HG03060 (cell line): Measurements from ENCODE around the gene TMEM132D.
"Not testable (repeated sequence)": the region's sequence is repeated elsewhere in the genome, so short reads cannot be mapped to it uniquely, and the experiment has no call there.

Experiments used
- ATAC-seq: cut with Tn5 transposase; IDR thresholded peaks from one replicate; pipeline ENCODE4 v1.9.1; 2021; ENCODE audit warnings: low read depth, moderate number of reproducible peaks; ENCODE audit not compliant: unreplicated experiment

Gene TMEM132D

DNA sequence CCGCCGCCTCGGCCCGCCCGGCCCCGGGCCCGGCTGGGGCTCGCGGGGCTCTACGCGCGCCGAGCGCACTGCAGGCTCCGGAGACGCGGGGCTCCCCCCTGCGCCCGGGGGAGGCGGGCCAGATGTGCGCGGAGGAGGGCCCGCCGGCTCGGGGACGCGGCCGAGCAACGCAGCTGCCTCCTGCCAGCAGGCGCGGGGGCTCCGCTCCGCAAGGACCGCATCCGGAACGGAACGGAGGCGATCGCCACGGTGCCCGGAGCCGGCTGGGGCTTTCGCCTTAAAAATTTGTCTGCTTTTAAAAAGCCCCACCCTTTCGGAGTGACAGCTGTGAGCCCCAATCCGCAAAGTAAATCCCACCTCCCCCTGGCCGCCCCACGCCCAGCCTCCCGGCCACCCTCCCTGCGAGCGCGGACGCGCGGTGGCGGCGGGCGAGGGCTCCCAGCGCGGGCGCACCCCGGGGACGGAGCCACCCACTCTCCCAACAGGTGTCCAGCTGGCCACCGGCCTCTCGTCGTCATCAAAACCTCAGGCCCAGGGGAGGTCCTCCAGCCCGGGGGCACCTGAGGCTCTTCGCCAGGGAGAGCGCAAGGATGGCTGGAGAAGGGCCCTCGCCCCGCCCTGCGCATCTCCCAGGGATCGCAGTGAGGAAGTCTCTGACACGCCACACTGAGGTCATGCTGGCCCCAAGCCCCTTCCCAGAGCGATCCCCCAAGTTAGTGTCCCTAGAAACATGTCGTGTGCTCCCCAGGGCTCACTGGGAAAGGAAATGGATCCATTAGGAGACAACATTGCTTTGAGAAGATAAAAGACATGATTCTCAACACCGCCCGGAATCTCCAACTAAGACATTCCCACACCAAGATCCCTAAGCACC is at the start of gene TMEM132D:
Gene TMEM132D (minus strand): TSS at position 70 of the 874 bp plus-strand sequence.
- no peak for ATAC-seq

DNA sequence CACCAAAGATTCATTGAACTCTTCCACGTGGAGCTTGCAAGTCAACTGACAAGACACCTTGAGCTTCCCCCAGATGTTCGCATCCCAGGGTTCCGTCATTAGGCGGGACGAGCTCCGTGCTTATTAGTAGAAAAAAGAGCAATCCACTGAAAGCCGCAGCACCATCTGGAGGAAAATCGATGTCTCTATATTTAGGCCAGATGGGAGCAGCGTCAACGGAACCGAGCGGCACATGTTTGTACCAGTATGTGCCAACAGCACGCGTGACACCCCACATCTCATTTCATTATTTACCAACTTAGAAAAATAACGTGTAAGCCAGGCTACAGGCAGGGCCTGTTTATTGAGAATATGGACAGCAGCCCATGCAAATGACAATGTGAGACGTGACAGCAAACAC is 45.8 kb upstream of the TMEM132D start:
- no peak for ATAC-seq

DNA sequence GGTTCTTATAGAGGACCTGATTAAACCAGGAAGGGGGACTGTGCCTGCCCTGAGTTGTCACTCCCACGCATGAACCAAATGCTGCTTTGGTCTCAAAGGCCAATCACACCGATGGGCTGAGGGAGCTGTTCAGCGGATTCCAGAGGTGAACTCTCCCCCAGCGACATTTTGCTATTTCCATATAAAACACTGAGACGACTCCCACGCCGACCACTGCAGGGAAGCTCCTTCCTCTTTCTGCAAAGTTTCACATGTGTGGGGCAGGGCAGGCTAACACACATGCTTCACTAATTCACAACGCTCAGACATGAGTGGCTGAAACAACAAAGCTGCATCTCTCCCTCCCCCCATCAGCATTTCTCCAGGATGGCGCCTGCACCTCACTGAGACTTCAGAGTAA is 37.8 kb upstream of the TMEM132D start:
- ATAC-seq = no peak

DNA sequence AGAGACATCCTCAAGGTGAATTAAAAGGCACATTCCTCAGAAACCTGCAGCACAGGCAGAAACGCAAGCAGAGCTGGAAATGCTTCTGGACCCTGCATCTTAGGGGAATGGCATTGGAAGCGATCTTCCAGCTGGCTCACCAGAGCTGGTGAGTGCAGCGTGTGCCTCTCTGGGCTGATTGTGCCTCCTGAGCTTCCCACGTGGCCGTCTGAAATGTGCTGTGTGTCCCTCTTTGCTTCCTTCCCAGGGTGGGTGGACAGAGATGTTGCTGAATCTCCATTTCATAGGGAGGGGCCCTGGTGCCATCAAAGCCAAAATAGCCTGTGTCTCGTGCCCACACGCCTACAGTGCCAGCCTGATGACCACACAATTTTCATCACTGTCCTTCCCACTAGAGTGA is 34.3 kb upstream of the TMEM132D start:
- no peak for ATAC-seq

DNA sequence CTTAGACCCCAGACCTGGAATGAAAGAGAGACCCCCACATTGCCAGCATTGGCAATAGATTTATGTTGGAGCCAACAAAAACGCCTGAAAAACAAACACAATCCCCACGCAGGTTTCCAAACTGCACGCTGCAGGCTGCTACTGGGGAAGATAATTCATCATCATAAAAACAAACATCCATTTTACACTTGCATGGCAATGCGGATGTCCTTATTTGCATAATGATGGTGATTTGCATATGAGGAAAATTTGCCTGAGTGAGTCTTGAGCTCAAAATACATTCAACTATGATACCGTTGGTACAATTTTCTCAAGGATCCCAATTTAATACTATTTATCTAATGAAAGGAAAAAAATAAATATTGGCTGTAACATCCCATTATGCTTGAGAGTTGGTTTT is 33.6 kb upstream of the TMEM132D start:
- no peak for ATAC-seq

DNA sequence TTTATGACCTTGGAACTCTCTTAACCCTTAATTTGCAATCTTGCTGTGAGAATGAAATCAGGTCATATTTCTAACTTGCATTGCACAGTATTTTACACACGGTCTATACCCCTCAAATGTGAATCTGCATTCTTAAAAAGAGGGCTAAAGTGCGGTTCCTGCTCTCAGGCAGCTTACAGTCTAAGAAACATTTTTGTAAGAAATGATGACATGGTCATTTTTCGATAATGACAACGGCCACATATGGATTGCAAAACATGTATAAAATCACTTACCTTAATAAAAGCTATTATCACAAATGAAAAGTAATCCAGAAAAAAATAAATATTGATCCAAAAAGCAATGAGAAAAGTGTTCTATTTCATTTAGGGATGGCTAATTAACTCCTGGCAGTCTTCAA is 24.8 kb upstream of the TMEM132D start:
- ATAC-seq = no peak

DNA sequence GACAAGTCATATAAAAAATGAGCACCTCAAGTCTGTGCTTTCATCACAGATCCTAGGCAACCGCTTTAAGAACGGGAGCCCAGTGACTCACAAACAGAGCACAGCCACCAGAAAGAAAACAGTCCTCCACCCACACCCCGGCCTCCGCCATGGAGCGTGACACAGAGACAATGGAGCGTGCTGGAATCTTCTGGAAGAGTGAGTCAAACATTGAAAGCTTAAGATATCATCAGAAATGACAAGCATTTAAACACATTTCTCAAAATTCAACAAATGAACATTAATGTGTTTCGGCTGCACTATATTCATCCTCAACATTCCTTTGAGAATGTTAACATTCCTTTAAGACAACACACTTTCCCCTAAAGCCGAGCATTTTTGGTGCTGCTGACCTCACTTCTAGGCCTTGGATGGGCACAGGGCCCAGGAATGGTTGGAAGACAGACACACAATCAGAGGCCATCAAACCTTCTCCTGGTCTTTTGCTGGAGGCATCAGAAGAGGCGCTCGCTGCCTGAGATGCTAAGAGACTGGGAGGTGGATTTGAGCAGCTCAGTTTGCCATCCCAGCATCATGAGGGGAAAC is 23.6 kb upstream of the TMEM132D start:
- no peak for ATAC-seq

DNA sequence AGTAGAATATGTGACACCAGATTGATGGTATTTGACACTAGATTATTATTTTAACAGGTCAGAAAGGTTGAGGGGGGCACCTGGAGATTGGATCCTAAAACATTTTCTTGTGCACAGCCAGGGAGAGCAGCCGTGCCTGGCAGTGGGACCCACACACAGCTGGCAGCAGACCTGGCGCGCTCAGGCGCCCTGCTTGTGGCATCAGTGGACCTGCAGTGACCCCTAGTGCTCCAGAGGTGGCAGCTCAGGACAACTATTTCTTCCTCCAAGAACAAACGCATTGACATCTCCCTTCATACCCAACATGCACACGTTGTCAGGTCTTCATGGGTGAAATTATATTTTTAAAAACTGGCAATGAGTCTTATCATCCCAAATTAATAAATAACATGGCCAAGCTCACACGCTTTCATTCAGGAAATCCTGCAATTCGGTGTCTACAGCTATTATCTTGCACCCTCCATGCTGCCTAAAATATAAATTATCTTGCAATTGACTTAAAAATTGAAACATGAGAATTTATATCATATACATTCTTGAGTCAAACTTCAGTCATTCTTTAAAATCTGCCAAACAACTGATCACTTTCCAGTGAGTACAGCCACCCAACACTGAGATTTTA is 7.7 kb upstream of the TMEM132D start:
- ATAC-seq = no peak

DNA sequence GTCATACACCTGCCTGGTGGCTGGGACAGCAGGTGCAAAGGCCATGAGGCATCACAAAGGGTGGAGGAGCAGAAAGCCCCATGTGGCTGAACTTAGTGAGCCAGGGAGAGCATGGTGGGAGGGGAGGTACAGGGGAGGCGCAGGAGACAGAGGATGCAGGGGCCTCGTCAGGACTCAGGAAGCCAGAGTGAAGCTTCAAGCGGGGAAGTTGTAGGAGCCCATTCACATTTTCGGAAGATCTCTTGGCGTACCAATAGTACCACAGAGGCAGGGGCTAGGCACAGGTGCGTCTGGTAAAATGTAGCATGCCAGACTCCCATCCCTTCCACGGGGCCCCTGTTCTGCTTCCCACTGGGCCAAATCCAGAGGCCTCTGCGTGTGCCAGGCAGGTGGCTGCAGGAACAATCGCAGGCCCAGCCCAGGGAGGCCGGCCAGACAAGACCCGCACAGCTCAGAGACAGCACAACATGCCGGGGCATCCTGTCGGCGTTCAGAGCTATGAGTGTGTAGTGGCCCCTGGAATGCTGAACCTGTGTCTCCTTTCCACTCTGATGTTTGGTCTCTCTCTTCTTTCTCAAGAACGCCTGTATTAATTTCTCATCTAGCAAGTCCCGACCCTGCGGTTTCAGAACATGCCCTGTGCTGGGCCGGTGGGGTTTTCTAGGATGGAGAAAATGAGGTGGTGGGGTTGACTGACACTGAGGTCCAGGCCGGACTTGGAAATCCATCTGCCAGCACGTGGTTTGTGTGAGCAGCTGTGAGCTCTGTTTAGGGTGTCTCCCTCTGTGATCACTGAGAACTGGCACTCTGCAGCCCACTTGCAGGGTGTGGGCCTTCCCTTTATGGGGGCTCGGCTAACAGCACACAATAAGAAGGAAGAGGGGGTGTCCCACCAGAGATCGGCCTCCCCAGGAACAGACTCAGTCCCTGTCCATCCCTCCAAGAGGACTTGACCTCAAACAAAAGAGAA is 5.5 kb upstream of the TMEM132D start:
- no peak for ATAC-seq

DNA sequence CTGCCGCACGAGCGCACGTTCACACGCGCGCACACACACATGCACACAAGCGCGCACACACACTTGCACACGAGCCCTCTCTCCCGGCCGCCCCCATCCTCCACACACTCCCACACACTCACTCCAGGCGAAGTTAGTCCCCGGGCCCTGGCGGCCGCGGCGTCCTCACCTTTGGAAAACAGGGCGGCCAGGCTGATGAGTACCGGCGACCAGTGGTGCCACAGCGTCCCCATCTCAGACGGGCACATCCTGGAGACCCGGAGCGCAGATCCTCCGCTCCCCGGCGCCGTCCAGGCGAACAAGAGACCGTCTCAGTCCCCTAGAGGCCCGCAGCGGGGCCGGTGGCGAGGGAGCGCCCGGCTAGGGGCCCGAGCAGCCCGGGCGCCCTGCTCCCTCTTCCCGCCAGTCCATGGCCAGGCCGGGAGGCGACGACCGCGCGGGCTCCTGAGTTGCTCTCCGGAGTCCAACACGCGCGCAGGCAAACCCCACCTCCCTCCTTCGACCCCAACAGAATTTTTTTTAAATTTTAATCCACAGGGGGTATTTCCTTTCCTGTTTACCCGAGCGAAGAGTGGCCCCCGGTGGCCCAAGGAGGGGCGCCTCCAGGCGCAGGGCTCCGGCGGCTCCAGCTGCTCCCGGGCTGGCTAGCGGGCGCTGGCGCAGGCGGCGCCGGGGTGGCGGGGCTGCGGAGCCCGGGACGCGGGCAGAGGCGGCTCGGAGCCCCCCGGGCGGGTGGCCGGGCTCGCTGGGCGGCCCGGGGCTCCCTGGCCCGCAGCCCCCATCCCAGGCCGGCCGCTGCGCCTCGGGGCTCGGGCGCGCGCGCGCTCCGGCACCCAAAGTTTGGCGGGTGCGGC is 506 bp downstream of the TMEM132D start:
- no peak for ATAC-seq

DNA sequence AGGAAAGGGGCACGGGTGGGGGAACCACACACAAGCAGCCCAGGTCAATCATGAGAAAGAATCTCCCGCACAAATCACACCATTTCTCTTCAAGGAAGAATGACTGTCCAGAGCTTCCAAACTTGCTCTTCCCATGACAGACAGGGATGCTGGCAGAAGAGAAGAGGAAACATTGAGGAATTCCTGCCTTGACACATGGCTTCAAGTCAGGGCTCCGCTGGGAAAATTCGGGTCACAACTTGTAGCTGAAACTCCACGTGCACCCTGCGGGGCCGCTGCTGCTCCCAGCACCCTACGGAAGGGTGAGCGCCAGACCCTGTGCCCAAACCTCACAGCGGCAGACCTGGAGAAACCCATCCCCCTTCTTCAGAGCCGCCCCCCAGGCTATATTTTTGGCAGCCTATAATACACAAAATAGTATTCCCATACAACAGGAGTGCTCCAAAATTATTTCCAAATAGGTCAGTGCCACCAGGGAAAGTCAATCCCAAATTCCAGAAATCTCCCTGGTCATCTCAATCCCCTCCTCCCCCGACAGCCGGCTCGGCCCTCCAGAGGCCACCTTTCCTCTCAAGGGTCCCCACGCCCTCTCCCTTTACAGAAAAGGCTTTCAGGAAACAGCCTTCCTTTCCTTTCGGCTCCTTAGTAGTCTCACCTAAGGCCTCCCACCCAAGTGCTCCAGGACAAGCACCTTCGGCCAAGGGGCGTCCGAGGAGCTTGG is 1.3 kb downstream of the TMEM132D start:
- ATAC-seq = no peak

DNA sequence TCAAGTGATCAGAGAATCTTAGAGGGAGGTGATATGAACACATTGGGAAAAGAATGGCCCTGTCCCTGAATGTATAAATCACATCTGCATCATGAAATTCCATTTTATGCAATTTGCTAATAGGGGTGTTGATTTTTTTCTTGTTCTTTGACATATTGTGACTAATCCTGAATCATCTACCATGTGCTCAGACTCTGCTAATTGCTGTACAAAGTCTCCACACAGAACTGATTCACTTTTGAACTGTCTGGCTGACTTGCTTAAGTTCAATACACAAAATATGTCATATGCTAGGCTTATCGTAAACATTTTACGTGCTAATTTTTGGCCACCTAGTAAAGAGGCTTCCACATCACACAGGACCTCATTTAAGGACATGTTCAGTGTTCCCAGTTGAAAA is 2.6 kb downstream of the TMEM132D start:
- no peak for ATAC-seq

DNA sequence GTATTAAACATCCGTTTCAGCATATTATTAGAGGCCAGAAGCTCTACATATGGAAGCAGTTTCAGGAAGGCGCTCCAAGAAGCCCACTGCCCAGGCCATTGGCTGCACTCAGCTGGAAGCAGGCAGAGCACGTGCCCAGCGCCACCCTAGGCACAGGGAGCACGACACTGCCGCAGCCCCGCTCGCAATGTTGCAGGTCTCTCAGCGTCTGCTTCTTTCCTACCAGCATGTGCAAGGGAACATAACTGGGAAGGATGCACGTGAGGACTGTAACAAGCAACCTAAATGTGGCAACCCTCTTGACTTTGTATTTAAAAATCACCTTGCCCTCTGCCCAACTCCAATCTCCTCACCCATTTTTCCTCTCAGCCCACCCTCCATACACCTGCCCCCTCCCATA is 3.5 kb downstream of the TMEM132D start:
- no peak for ATAC-seq

DNA sequence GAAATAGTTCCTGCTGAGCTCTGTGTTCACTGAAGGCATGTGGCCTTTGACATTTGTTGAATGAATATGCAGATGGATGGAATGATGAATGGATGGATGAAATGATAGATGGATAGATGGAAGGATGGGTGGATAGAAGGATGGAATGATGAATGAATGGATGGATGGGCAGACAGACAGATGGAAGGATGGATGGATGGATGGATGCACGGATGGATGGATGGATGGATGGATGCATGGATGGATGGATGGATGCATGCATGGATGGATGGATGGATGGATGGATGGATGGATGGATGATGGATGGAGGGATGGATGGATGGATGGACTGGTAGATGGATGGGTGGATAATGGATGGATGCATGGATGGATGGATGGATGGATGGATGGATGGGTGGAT is 4.8 kb downstream of the TMEM132D start:
- not testable (repeated sequence) for ATAC-seq

DNA sequence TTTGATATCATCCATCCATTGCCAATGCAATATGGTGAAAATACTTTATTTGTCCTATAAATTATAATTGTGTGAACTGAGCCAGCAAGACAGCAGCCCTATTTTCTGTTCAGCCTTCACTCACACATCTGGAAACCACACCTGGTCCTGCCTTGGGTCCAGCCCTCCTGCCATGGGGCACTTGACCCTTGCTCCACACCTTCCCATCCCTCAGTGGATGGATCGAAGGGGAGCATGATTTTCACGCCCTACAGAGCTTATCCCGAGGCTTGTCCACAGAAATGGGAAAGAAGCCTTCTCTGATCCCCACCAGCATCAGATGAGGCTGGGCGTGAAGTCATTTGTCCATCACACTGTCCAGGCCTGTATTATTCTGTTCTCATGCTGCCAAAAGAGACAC is 10.1 kb downstream of the TMEM132D start:
- ATAC-seq = no peak

DNA sequence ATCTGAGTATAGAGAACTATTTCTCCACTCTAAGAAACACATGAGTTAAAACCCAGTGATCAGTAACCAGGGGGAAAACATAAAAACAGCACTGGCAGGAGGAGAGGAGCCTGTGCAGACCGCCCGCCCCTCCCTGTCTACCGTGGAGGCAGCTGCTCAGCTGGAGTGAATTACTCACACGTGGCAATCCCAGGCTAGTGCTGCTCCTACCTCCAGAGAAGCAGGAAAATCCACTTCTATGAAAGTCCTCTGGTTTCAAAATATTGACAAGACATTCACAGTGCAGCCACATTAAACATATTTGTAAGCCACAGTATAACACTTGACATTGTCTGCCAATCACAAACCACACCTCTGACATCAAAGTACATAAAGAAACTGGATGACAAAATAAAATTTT is 16.7 kb downstream of the TMEM132D start:
- no peak for ATAC-seq

DNA sequence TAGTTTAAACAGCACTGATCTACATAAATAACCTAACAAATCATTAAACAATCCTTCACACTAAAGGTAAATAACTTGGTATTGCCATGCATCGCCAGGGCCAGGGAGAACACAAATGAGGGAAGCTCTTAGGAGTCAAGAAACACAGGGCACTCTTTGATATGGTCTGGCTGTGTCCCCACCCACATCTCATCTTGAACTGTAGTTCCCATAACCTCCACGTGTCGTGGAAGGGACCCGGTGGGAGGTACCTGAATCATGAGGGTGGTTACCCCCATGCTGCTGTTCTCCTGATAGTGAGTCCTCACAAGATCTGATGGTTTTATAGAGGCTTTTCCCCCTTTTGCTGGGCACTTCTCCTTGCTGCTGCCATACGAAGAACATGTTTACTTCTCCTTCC is 17.3 kb downstream of the TMEM132D start:
- no peak for ATAC-seq

DNA sequence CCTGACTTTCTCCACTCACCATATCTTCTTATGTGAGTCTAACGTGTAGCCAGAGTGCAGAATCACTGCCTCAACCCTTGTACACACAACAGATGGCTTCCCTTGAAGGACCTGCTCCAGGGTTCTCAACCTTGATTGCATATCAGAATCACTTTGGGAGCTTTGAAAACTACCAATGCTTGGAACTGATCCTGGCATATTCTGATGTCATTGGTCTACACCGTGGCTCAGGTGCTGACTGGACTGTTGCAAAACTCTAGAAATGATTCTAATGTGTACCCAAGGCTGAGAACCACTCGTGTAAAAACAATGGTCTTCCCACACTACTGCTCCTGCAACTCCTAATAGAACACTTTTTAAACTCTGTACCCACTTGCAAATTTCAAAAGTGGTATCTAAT is 18.5 kb downstream of the TMEM132D start:
- no peak for ATAC-seq

DNA sequence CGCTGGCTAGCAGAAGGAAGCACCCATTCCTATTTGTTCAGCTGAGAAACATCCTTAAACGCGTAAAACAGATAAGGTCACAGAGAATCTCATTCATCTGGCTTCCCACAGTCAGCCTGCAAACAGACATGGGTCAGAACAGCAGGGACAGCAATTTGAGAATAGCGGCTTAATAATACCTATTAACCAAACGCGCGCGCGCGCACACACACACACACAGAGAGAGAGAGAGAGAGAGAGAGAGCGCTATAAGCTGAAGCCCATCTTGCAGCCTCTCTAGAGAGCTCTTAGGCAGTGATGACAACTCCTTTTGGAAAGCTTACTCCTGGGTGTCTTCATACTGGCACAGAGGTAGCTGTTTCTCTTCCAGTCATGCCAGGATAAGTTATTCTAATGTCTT is 26.4 kb downstream of the TMEM132D start:
- no peak for ATAC-seq
